ENCODE results near the gene PRKACA. TPM values are rescaled to one million over a fixed set of nuclear protein-coding genes. Genes with fewer than 3 reads are reported as not detected.

The PRKACA gene
- total and polyA plus RNA-seq, 10 of the 15 experiments (the other 5 are each of a cell fraction or from before 2014, with no cell fraction given) = 0.53 to 68.5 (median 11.2) TPM

- TF ChIP-seq CEBPZ (IDR thresholded peaks at IDR 0.05; ENCODE audit: low read depth, low read length) = no peak
- TF ChIP-seq NFIC (IDR thresholded peaks at IDR 0.05; ENCODE audit: low read depth, low read length) = 0 out of 2 replicates have a peak, but pooled peaks have one; percentile 53
- TF ChIP-seq ZBTB11 (CRISPR knock-in tag; IDR thresholded peaks at IDR 0.05) = no peak
- no peak for TF ChIP-seq E2F8 (IDR thresholded peaks at IDR 0.05; ENCODE audit: low read depth, partially characterized antibody)
- TF ChIP-seq NR2C1 (IDR thresholded peaks at IDR 0.05) = peak; percentile 87
- peak; percentile 44; the same call in 1 of the 2 replicates for TF ChIP-seq ZSCAN29 (IDR thresholded peaks at IDR 0.05)
- TF ChIP-seq KAT2A (conservative IDR thresholded peaks at IDR 0.05; ENCODE audit: control insufficient read depth, low read depth, low read length) = no peak
- peak; percentile 67 for TF ChIP-seq POLR2AphosphoS5 (IDR thresholded peaks at IDR 0.05; ENCODE audit: low read length)
- no peak for TF ChIP-seq IRF5 (IDR thresholded peaks at IDR 0.05; ENCODE audit: borderline replicate concordance)
- TF ChIP-seq JUNB (IDR thresholded peaks at IDR 0.05) = peak; percentile 13; the same call in 1 of the 2 replicates
- TF ChIP-seq FOS (IDR thresholded peaks at IDR 0.05; ENCODE audit: borderline replicate concordance, extremely low read depth, insufficient read length) = no peak
- peak; percentile 63; the same call in 1 of the 2 replicates for TF ChIP-seq ZNF207 (IDR thresholded peaks at IDR 0.05; ENCODE audit: borderline replicate concordance)
- no peak; the same call in 1 of the 2 replicates for TF ChIP-seq POLR2AphosphoS2 (IDR thresholded peaks at IDR 0.05; ENCODE audit: low read depth, low read length)
- TF ChIP-seq MYB (IDR thresholded peaks at IDR 0.05; ENCODE audit: borderline replicate concordance, low read depth, low read length) = no peak
- peak; percentile 72 to 74; a peak in 3 of 4 replicates for TF ChIP-seq IKZF2 (IDR thresholded peaks at IDR 0.05)
- no peak for TF ChIP-seq ATF2 (IDR thresholded peaks at IDR 0.05; ENCODE audit: low read length)
- no peak for TF ChIP-seq STAT3 (IDR thresholded peaks at IDR 0.05; ENCODE audit: low read depth, low read length)
Observed at GRCh38 chr19:14091081-14091812, 26.3 kb downstream of the PRKACA start (continued).

Data from GM12878 (cell line).